ENCODE measurements around the gene ADORA1. TPM values are rescaled to one million over a fixed set of nuclear protein-coding genes. Genes with fewer than 3 reads are reported as not detected.

The ADORA1 gene
- total RNA-seq, 4 donors from 2014 or later: 0.94 to 25.6 (median 6.8) TPM

DNA sequence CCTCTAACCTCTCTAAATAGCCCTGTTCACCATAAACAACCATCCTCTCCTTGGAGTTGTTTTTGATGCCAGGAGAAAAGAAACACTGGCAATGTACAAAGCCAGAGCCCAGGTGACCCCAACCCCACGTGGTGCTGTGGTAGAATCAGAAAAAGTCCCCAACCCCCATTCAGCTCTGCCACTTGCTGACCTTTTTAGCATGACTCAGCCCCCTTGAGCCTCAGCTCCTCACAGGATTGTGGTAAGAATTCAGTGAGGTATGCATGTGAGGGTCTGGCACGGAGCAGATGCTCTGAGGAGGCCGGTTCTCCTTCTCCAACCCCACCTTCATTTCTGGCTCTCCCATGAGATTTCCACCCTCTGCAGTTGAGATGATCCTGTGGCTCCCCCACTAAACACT is 70.1 kb downstream of the ADORA1 start:
- Histone ChIP-seq H3K27ac (no peak overlapping the region), H3K27me3 (no peaks in the 10 kb centered on the region), H3K36me3 (no peaks in the 10 kb centered on the region), H3K4me1 (no peaks in the 10 kb centered on the region), H3K4me3 (replicated peaks in 1 of 3) (no peak overlapping the region), H3K9me3 (no peaks in the 10 kb centered on the region)
- 47 to 68% methylated on average over 3 of the region's 3 CpGs for WGBS, 2 donors
- DNase-seq: no peak
- intact Hi-C loops (cut with DNase I): no loop called here
- TF ChIP-seq, protein P1, sequence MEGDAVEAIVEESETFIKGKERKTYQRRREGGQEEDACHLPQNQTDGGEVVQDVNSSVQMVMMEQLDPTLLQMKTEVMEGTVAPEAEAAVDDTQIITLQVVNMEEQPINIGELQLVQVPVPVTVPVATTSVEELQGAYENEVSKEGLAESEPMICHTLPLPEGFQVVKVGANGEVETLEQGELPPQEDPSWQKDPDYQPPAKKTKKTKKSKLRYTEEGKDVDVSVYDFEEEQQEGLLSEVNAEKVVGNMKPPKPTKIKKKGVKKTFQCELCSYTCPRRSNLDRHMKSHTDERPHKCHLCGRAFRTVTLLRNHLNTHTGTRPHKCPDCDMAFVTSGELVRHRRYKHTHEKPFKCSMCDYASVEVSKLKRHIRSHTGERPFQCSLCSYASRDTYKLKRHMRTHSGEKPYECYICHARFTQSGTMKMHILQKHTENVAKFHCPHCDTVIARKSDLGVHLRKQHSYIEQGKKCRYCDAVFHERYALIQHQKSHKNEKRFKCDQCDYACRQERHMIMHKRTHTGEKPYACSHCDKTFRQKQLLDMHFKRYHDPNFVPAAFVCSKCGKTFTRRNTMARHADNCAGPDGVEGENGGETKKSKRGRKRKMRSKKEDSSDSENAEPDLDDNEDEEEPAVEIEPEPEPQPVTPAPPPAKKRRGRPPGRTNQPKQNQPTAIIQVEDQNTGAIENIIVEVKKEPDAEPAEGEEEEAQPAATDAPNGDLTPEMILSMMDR (IDR thresholded peaks at IDR 0.05): no peak
- TF ChIP-seq POLR2A (IDR thresholded peaks at IDR 0.05): no peak

DNA sequence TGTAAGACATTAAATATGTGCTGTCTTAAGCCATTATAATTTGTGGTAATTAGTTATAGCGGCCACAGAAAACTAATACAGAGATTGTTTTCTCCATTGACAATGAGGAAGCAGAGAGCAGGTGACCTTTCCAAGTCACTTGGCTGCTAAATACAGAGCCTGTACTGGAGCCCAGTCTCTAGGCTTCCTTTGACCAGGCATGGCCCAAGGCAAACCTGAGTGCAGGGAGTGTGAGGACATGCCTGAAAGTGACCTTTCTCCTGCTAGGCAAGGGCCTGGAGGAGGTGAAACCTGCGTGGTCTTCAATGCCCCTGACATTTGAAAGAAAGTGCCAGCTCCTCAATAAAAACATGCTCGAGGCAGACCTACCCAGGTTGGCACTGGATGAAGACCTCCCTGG is 71.5 kb downstream of the ADORA1 start:
- intact Hi-C loops (cut with DNase I): no loop called here

DNA sequence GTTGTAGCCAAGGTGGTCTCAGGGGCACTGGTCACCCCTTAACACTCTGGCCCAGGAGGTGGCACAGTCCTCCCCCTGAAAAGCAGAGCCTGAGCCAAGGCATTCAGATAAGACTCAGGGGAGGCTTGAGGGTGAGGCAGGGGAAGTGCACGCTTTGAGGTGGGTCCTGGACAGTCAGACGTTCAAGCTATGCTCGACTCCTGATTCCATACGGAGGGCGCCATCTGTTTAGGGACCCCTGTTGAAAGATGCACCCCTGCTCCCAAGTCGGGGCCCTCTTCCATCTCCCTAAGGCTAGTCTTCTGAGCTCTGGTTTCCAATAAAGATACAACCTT is 71.9 kb downstream of the ADORA1 start:
- Histone ChIP-seq H3K4me1 (no peaks in the 10 kb centered on the region), H3K9me3 (no peaks in the 10 kb centered on the region), H3K36me3 (no peaks in the 10 kb centered on the region), H3K27ac (peak overlapping the region in 2 of 3 donors; percentile 20 to 28), H3K4me3 (replicated peaks in 1 of 3) (no peak overlapping the region), H3K27me3 (no peaks in the 10 kb centered on the region)
- 82 to 94% methylated on average over 6 of the region's 6 CpGs for WGBS, 2 donors
- no peak for DNase-seq
- intact Hi-C loops (cut with DNase I): no loop called here
- no peak for TF ChIP-seq POLR2A (IDR thresholded peaks at IDR 0.05)
- TF ChIP-seq, protein P1 (IDR thresholded peaks at IDR 0.05): no peak

More for the DNA sequence above, 71.5 kb downstream of the ADORA1 start:
- Histone ChIP-seq H3K27ac (no peak overlapping the region), H3K4me3 (replicated peaks in 1 of 3) (no peak overlapping the region), H3K9me3 (no peaks in the 10 kb centered on the region), H3K36me3 (no peaks in the 10 kb centered on the region), H3K4me1 (no peaks in the 10 kb centered on the region), H3K27me3 (no peaks in the 10 kb centered on the region)
- no peak for TF ChIP-seq POLR2A (IDR thresholded peaks at IDR 0.05)
- TF ChIP-seq, protein P1 (IDR thresholded peaks at IDR 0.05): no peak
- no peak for DNase-seq
- 88 to 93% methylated on average over 2 to 3 of the region's 3 CpGs for WGBS, 2 donors

DNA sequence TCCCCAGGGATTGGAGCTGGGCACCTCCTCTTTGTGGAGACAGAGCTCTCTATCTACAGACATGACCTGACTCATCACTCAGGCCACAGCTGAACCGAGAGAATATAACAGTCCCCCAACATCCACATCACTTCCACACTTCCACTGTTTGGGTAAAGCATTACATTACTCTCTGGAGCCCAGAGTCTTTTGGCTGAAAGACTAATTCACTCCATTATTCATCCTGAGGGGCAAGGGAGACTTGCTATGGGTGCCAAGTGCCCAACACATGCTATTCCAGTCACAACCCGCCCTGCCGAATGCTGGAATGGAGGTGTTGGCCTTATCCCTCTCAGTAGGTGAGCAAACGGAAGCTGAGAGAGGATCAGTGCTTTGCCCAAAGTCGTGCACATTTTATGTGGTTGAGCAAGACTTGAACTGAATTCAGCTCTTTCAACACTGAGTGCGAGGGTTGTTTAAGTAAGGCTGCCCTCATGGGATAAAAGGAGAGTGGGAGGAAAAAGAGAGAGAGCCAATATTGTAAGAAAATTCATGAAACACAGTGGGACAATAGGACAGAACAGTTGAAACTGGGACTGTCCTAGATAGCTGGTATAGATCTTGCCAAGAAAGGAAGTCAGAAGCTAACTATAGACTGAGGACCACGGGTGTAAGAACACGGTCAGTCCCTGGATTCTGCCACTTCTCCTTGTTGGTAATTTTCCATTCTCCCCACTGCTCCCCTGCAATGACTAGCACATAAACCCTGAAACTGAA is 72.5 kb downstream of the ADORA1 start:
- Histone ChIP-seq H3K27me3 (no peaks in the 10 kb centered on the region), H3K4me3 (replicated peaks in 1 of 3) (no peak overlapping the region), H3K36me3 (no peaks in the 10 kb centered on the region), H3K9me3 (no peaks in the 10 kb centered on the region), H3K27ac (peak overlapping the region in 2 of 3 donors; percentile 20 to 28), H3K4me1 (no peaks in the 10 kb centered on the region)
- no peak for DNase-seq
- TF ChIP-seq POLR2A (IDR thresholded peaks at IDR 0.05): no peak
- TF ChIP-seq, protein P1 (IDR thresholded peaks at IDR 0.05): no peak
- intact Hi-C loops (cut with DNase I): no loop called here
- 60 to 72% methylated on average over 8 of the region's 8 CpGs for whole genome bisulfite sequencing, 2 donors

DNA sequence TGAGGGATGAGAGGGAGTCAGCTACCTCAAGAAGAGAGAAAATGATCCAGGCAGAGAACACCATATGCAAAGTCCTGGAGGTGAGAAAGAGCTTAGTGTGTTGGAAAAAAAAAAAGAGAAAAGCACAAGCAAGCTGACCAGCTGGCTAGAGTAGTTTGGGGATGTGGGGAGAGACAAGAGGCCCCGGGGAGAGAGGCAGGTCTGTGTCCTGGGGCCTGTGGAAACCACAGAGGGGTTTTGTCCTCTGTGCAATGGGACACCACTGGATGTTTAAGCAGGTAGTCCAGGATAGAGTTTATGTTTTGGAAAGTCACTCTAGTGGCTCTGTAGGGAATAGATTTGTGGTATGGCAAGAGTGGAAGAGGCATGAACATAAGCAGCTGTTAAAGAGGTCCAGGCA is 73.4 kb downstream of the ADORA1 start:
- H3K4me1 ChIP-seq: no peaks in the 10 kb centered on the region
- peak overlapping the region in 2 of 3 donors; percentile 2 to 17 for H3K27ac ChIP-seq
- intact Hi-C loops (cut with DNase I): no loop called here
- WGBS, 2 donors: 63 to 77% methylated on average over 1 of the region's 1 CpG
- no peaks in the 10 kb centered on the region for H3K36me3 ChIP-seq
- DNase-seq: no peak
- H3K4me3 ChIP-seq (replicated peaks in 1 of 3): no peak overlapping the region
- no peaks in the 10 kb centered on the region for H3K27me3 ChIP-seq
- no peak for TF ChIP-seq POLR2A (IDR thresholded peaks at IDR 0.05)
- TF ChIP-seq, protein P1 (IDR thresholded peaks at IDR 0.05): no peak
- H3K9me3 ChIP-seq: no peaks in the 10 kb centered on the region

Measured in thyroid gland (tissue), 4 donors.